Measurements from ENCODE around the gene MIPOL1. TPM values are rescaled to one million over a fixed set of nuclear protein-coding genes. Genes with fewer than 3 reads are reported as not detected.

Gene MIPOL1
- total and polyA plus RNA-seq, 9 of the 15 experiments (the other 6 are each of a cell fraction or from before 2014, with no cell fraction given), result 6.7 to 21.9 (median 12.4) TPM

- ChIA-PET CTCF (ENCODE audit: low intra/inter-chr PET ratio) (no interaction called here), POLR2A (interaction anchor here (1.0 to 1.3 kb wide), 2 partner anchors 24 to 26 kb away, joined by 3 to 4 read pairs; partner anchors contain the start of gene MIPOL1)
- no peak for FAIRE-seq
- H3K4me3 ChIP-seq, result peak overlapping the region; percentile 75
- in situ Hi-C loops (cut with MboI), result loop anchor here (25.0 kb wide), 1 partner anchor 1334 kb away; the partner anchor contains the start of gene BRMS1L
- peaks cover 80% of the 10 kb centered on the region for H3K79me2 ChIP-seq (ENCODE audit: control insufficient read depth, insufficient read depth, low read length)
- peak overlapping the region; percentile 95 for H3K4me2 ChIP-seq (ENCODE audit: insufficient read depth, low read length)
- BruUV-seq (replicated peaks), result TSS peak; percentile 36
- intact Hi-C loops (cut with micrococcal nuclease), result loop anchor here (1.0 kb wide), 1 partner anchor 26 kb away; the partner anchor contains the start of gene MIPOL1
- no peaks in the 10 kb centered on the region for H4K20me1 ChIP-seq (replicated peaks; ENCODE audit: control insufficient read depth, insufficient read depth, low read length)
- peak overlapping the region; percentile 91 for H2AFZ ChIP-seq (ENCODE audit: low read depth, low read length)
- H3K27ac ChIP-seq (ENCODE audit: extremely low read depth, low read depth, low read length), result peak overlapping the region; percentile 94
- H3K4me1 ChIP-seq (replicated peaks in 1 of 2; ENCODE audit: control insufficient read depth in 2 of 2, insufficient read depth in 2 of 2, low read length in 2 of 2), result peaks cover 11 to 38% of the 10 kb centered on the region in 2 experiments
- no peaks in the 10 kb centered on the region for H3K27me3 ChIP-seq (ENCODE audit: control insufficient read depth in 2 of 2, insufficient read depth in 2 of 2, low read length in 2 of 2)
- no peak for DNase-seq (ENCODE audit: extremely low read depth in 1 of 4, low spot score in 3 of 4)
- H3K9me3 ChIP-seq (replicated peaks; ENCODE audit: control insufficient read depth, insufficient read depth, low read depth, low read length), result no peaks in the 10 kb centered on the region
- H3K36me3 ChIP-seq (ENCODE audit: control insufficient read depth, insufficient read depth, low read length), result no peaks in the 10 kb centered on the region
- H3K9me1 ChIP-seq (ENCODE audit: control insufficient read depth, insufficient read depth, low read length), result no peaks in the 10 kb centered on the region
- peak overlapping the region; percentile 94 to 100 for H3K9ac ChIP-seq (ENCODE audit: insufficient read depth in 1 of 2, low read depth in 2 of 2, low read length in 2 of 2)
- peak; percentile 2 for ATAC-seq
- under 1% methylated on average over 6 of the region's 6 CpGs for WGBS (ENCODE audit: insufficient coverage, low coverage, missing lambda C conversion rate)
- TF ChIP-seq ZNF12 (CRISPR knock-in tag; IDR thresholded peaks at IDR 0.05) (no peak), RB1 (IDR thresholded peaks at IDR 0.05; ENCODE audit: low read depth) (no peak), ZNF766 (CRISPR knock-in tag; conservative IDR thresholded peaks at IDR 0.05) (no peak), NCOA4 (IDR thresholded peaks at IDR 0.05; ENCODE audit: partially characterized antibody) (no peak), EP300 (IDR thresholded peaks at IDR 0.05; ENCODE audit: low read length) (no peak), TAL1 (IDR thresholded peaks at IDR 0.05) (no peak), NFE2L1 (tag; IDR thresholded peaks at IDR 0.05; ENCODE audit: borderline replicate concordance, low read depth) (no peak), RUNX1 (IDR thresholded peaks at IDR 0.05; ENCODE audit: low read depth) (no peak), SIRT6 (IDR thresholded peaks at IDR 0.05; ENCODE audit: low read depth, low read length) (no peak)
- TF ChIP-seq, protein P1, sequence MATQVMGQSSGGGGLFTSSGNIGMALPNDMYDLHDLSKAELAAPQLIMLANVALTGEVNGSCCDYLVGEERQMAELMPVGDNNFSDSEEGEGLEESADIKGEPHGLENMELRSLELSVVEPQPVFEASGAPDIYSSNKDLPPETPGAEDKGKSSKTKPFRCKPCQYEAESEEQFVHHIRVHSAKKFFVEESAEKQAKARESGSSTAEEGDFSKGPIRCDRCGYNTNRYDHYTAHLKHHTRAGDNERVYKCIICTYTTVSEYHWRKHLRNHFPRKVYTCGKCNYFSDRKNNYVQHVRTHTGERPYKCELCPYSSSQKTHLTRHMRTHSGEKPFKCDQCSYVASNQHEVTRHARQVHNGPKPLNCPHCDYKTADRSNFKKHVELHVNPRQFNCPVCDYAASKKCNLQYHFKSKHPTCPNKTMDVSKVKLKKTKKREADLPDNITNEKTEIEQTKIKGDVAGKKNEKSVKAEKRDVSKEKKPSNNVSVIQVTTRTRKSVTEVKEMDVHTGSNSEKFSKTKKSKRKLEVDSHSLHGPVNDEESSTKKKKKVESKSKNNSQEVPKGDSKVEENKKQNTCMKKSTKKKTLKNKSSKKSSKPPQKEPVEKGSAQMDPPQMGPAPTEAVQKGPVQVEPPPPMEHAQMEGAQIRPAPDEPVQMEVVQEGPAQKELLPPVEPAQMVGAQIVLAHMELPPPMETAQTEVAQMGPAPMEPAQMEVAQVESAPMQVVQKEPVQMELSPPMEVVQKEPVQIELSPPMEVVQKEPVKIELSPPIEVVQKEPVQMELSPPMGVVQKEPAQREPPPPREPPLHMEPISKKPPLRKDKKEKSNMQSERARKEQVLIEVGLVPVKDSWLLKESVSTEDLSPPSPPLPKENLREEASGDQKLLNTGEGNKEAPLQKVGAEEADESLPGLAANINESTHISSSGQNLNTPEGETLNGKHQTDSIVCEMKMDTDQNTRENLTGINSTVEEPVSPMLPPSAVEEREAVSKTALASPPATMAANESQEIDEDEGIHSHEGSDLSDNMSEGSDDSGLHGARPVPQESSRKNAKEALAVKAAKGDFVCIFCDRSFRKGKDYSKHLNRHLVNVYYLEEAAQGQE (IDR thresholded peaks at IDR 0.05; ENCODE audit: borderline replicate concordance), result no peak
- TF ChIP-seq, protein P1 (CRISPR knock-in tag; IDR thresholded peaks at IDR 0.05; ENCODE audit: low read depth), result no peak
- TF ChIP-seq, protein P2, sequence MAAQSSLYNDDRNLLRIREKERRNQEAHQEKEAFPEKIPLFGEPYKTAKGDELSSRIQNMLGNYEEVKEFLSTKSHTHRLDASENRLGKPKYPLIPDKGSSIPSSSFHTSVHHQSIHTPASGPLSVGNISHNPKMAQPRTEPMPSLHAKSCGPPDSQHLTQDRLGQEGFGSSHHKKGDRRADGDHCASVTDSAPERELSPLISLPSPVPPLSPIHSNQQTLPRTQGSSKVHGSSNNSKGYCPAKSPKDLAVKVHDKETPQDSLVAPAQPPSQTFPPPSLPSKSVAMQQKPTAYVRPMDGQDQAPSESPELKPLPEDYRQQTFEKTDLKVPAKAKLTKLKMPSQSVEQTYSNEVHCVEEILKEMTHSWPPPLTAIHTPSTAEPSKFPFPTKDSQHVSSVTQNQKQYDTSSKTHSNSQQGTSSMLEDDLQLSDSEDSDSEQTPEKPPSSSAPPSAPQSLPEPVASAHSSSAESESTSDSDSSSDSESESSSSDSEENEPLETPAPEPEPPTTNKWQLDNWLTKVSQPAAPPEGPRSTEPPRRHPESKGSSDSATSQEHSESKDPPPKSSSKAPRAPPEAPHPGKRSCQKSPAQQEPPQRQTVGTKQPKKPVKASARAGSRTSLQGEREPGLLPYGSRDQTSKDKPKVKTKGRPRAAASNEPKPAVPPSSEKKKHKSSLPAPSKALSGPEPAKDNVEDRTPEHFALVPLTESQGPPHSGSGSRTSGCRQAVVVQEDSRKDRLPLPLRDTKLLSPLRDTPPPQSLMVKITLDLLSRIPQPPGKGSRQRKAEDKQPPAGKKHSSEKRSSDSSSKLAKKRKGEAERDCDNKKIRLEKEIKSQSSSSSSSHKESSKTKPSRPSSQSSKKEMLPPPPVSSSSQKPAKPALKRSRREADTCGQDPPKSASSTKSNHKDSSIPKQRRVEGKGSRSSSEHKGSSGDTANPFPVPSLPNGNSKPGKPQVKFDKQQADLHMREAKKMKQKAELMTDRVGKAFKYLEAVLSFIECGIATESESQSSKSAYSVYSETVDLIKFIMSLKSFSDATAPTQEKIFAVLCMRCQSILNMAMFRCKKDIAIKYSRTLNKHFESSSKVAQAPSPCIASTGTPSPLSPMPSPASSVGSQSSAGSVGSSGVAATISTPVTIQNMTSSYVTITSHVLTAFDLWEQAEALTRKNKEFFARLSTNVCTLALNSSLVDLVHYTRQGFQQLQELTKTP (IDR thresholded peaks at IDR 0.05; ENCODE audit: low read depth in 1 of 2, partially characterized antibody in 2 of 2), result peak in 1 of 2 experiments; percentile 14
Observed at GRCh38 chr14:37171678-37172023, 26.1 kb upstream of the MIPOL1 start.

All from K562 (cell line).